ENCODE results near the gene CKAP4. TPM values are rescaled to one million over a fixed set of nuclear protein-coding genes. Genes with fewer than 3 reads are reported as not detected.

The CKAP4 gene
- 696 and 797 TPM in 2 replicates for total RNA-seq

GRCh38 chr12:106247674-106248311 lies at the start of gene CKAP4:
TSS of gene CKAP4 (minus strand) at chr12:106248020. CDS start at chr12:106247851, 169 bp downstream.

Other genes with a start within 250 kb of the CKAP4 start
- 75.8 and 96.5 TPM in 2 replicates for gene NUAK1, start 109.1 kb downstream of the CKAP4 start, total RNA-seq
- 21.7 and 39.8 TPM in 2 replicates for gene TCP11L2, start 54.7 kb upstream of the CKAP4 start, total RNA-seq
- 16.9 and 19.8 TPM in 2 replicates for gene POLR3B, start 109.7 kb upstream of the CKAP4 start, total RNA-seq

Measured in smooth muscle cell of the umbilical artery (primary cell).